Fibroblast of skin of right biceps (primary cell): Measurements from ENCODE around the gene ZNF205.

Experiments
- DNase-seq: peaks from one replicate; pipeline ENCODE4 v3.0.0-alpha.2; 2013

Gene ZNF205

GRCh38 chr16:3135126-3135715 lies 22.8 kb downstream of the ZNF205 start:
- DNase-seq: no peak

- no peak for DNase-seq
These were observed 24.9 kb downstream of the ZNF205 start for GRCh38 chr16:3137267-3137666.

GRCh38 chr16:3138342-3138741 lies 26.0 kb downstream of the ZNF205 start:
- no peak for DNase-seq

- no peak for DNase-seq
These were observed 26.5 kb downstream of the ZNF205 start for GRCh38 chr16:3138823-3139426.

GRCh38 chr16:3139561-3139960 lies 27.2 kb downstream of the ZNF205 start:
- peak; percentile 55 for DNase-seq

- no peak for DNase-seq
These were observed 28.4 kb downstream of the ZNF205 start for GRCh38 chr16:3140603-3141427.

GRCh38 chr16:3141781-3142311 lies 29.5 kb downstream of the ZNF205 start:
- DNase-seq: no peak

- no peak for DNase-seq
These were observed 29.9 kb downstream of the ZNF205 start for GRCh38 chr16:3142327-3142726.

- DNase-seq: no peak
These were observed 30.4 kb downstream of the ZNF205 start for GRCh38 chr16:3142770-3143169.

GRCh38 chr16:3143189-3143588 lies 30.8 kb downstream of the ZNF205 start:
- DNase-seq: no peak

GRCh38 chr16:3143598-3144320 lies 31.4 kb downstream of the ZNF205 start:
- no peak for DNase-seq

GRCh38 chr16:3144321-3144983 lies 32.1 kb downstream of the ZNF205 start:
- DNase-seq: no peak

GRCh38 chr16:3145151-3145550 lies 32.8 kb downstream of the ZNF205 start:
- DNase-seq: no peak

- DNase-seq: no peak
These were observed 33.3 kb downstream of the ZNF205 start for GRCh38 chr16:3145660-3146059.

- no peak for DNase-seq
These were observed 34.8 kb downstream of the ZNF205 start for GRCh38 chr16:3147046-3147756.

GRCh38 chr16:3147757-3148104 lies 35.3 kb downstream of the ZNF205 start:
- DNase-seq: no peak

GRCh38 chr16:3148256-3149192 lies 36.1 kb downstream of the ZNF205 start:
- DNase-seq: no peak

GRCh38 chr16:3149193-3149530 lies 36.8 kb downstream of the ZNF205 start:
- no peak for DNase-seq

- peak; percentile 75 for DNase-seq
These were observed 37.4 kb downstream of the ZNF205 start for GRCh38 chr16:3149630-3150345.
